GM21381 (cell line): ENCODE measurements around the gene MAD1L1.

ENCODE experiments used
- ATAC-seq: cut with Tn5 transposase; IDR thresholded peaks from one replicate; pipeline ENCODE4 v1.9.1; 2021; ENCODE audit warnings: mild to moderate bottlenecking, moderate library complexity; ENCODE audit not compliant: unreplicated experiment

Gene MAD1L1

GRCh38 chr7:2120251-2120660, 112.5 kb downstream of the MAD1L1 start:
- no peak for ATAC-seq

GRCh38 chr7:2118630-2119190, 114.0 kb downstream of the MAD1L1 start:
- ATAC-seq = no peak

GRCh38 chr7:2118056-2118455, 114.7 kb downstream of the MAD1L1 start:
- no peak for ATAC-seq

GRCh38 chr7:2117646-2118045, 115.1 kb downstream of the MAD1L1 start:
- ATAC-seq = no peak

- ATAC-seq = no peak
Measured at GRCh38 chr7:2116989-2117591, 115.7 kb downstream of the MAD1L1 start.

- no peak for ATAC-seq
Measured at GRCh38 chr7:2116448-2116810, 116.3 kb downstream of the MAD1L1 start.

- ATAC-seq = no peak
Measured at GRCh38 chr7:2115760-2116447, 116.8 kb downstream of the MAD1L1 start.

- ATAC-seq = no peak
Measured at GRCh38 chr7:2114926-2115759, 117.6 kb downstream of the MAD1L1 start.

- ATAC-seq = no peak
Measured at GRCh38 chr7:2114052-2114451, 118.7 kb downstream of the MAD1L1 start.

- no peak for ATAC-seq
Measured at GRCh38 chr7:2112261-2113198, 120.2 kb downstream of the MAD1L1 start.

GRCh38 chr7:2111568-2111967, 121.2 kb downstream of the MAD1L1 start:
- no peak for ATAC-seq

- ATAC-seq = no peak
Measured at GRCh38 chr7:2110610-2111396, 121.9 kb downstream of the MAD1L1 start.

GRCh38 chr7:2109936-2110609, 122.7 kb downstream of the MAD1L1 start:
- no peak for ATAC-seq

GRCh38 chr7:2109251-2109872, 123.4 kb downstream of the MAD1L1 start:
- no peak for ATAC-seq

GRCh38 chr7:2108501-2109250, 124.1 kb downstream of the MAD1L1 start:
- ATAC-seq = no peak

GRCh38 chr7:2108071-2108455, 124.7 kb downstream of the MAD1L1 start:
- no peak for ATAC-seq

- ATAC-seq = no peak
Measured at GRCh38 chr7:2107386-2108070, 125.2 kb downstream of the MAD1L1 start.
